ENCODE measurements around the gene PCDH8.

DNA sequence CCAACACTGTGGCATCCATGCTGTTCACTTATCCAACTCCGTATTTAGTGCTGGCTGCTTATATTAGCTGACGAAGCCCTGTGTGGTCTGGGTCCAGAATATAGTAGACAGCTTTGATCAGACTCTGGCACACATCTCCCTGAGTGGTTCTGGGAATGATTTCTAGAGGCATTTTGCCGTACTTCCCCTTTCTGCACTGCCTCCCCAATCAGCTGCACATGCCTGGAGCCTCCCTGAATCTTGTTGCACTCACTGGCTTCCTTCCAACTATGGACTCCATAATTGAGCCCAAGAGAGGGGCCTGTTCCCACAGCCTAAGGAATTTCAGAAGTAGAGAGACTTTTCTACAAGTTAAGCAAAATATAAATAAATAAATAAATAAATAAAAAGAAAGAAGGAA lies 30.4 kb upstream of the PCDH8 start:
- TF ChIP-seq, protein P1, sequence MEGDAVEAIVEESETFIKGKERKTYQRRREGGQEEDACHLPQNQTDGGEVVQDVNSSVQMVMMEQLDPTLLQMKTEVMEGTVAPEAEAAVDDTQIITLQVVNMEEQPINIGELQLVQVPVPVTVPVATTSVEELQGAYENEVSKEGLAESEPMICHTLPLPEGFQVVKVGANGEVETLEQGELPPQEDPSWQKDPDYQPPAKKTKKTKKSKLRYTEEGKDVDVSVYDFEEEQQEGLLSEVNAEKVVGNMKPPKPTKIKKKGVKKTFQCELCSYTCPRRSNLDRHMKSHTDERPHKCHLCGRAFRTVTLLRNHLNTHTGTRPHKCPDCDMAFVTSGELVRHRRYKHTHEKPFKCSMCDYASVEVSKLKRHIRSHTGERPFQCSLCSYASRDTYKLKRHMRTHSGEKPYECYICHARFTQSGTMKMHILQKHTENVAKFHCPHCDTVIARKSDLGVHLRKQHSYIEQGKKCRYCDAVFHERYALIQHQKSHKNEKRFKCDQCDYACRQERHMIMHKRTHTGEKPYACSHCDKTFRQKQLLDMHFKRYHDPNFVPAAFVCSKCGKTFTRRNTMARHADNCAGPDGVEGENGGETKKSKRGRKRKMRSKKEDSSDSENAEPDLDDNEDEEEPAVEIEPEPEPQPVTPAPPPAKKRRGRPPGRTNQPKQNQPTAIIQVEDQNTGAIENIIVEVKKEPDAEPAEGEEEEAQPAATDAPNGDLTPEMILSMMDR (conservative IDR thresholded peaks at IDR 0.05; ENCODE audit: low read length), result no peak
- TF ChIP-seq EZH2phosphoT487 (IDR thresholded peaks at IDR 0.05; ENCODE audit: borderline replicate concordance), result no peak

All from Loucy (cell line).